Measurements from ENCODE around the gene SEM1.

DNA sequence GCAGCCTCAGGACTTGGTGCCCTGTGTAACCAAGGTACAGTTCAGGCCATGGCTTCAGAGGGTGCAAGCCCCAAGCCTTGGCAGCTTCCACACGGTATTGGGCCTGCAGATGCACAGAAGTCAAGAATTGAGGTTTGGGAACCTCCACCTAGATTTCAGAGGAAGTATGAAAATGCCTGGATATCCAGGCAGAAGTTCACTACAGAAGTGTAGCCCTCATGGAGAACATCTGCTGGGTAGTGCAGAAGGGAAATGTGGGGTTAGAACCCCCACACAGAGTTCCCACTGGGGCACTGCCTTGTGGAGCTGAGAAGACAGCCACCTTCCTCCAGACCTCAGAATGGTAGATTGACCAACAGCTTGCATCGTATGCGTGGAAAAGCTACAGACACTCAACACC lies 3.4 kb upstream of the SEM1 start:
- TF ChIP-seq, protein P1, sequence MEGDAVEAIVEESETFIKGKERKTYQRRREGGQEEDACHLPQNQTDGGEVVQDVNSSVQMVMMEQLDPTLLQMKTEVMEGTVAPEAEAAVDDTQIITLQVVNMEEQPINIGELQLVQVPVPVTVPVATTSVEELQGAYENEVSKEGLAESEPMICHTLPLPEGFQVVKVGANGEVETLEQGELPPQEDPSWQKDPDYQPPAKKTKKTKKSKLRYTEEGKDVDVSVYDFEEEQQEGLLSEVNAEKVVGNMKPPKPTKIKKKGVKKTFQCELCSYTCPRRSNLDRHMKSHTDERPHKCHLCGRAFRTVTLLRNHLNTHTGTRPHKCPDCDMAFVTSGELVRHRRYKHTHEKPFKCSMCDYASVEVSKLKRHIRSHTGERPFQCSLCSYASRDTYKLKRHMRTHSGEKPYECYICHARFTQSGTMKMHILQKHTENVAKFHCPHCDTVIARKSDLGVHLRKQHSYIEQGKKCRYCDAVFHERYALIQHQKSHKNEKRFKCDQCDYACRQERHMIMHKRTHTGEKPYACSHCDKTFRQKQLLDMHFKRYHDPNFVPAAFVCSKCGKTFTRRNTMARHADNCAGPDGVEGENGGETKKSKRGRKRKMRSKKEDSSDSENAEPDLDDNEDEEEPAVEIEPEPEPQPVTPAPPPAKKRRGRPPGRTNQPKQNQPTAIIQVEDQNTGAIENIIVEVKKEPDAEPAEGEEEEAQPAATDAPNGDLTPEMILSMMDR (IDR thresholded peaks at IDR 0.05): no peak
- TF ChIP-seq POLR2A (IDR thresholded peaks at IDR 0.05): no peak

All from uterus (tissue), 2 donors.